ENCODE measurements around the gene PPM1A. TPM values are rescaled to one million over a fixed set of nuclear protein-coding genes. Genes with fewer than 3 reads are reported as not detected.

PPM1A gene
- total and polyA plus RNA-seq, 2 donors (not counting 3 experiments of a cell fraction or from before 2014, with no cell fraction given) = 14.1 to 33.9 TPM

- CTCF ChIA-PET = interaction anchor here (1.6 to 2.0 kb wide), 2 partner anchors 29 to 36 kb away, joined by 5 to 9 read pairs; no protein-coding TSS in a partner anchor
- H3K9ac ChIP-seq (replicated peaks; ENCODE audit: extremely low read depth, insufficient read depth, low read length) = no peak overlapping the region
- no peaks in the 10 kb centered on the region for H3K79me2 ChIP-seq (ENCODE audit: control insufficient read depth, insufficient read depth, low read length)
- no TSS peak for BruUV-seq (replicated peaks)
- H4K20me1 ChIP-seq (replicated peaks; ENCODE audit: control insufficient read depth, extremely low read depth, insufficient read depth, low read length) = no peaks in the 10 kb centered on the region
- no peak overlapping the region for H3K4me3 ChIP-seq (replicated peaks in 1 of 3; ENCODE audit: insufficient read depth in 1 of 3, low read depth in 1 of 3, low read length in 3 of 3)
- H3K4me1 ChIP-seq (ENCODE audit: control insufficient read depth, extremely low read depth, insufficient read depth, low read length) = no peaks in the 10 kb centered on the region
- TF ChIP-seq GATA2 (IDR thresholded peaks at IDR 0.05; ENCODE audit: insufficient read depth, insufficient read length, low read depth, low read length) (no peak), CTCF (IDR thresholded peaks at IDR 0.05; ENCODE audit: extremely low read depth in 1 of 2, insufficient read depth in 1 of 2, low read depth in 1 of 2, low read length in 2 of 2) (no peak), FOS (IDR thresholded peaks at IDR 0.05; ENCODE audit: borderline replicate concordance, insufficient read depth, low read length) (no peak), EZH2 (IDR thresholded peaks at IDR 0.05; ENCODE audit: borderline replicate concordance, low read depth, low read length, severe bottlenecking) (no peak), MYC (IDR thresholded peaks at IDR 0.05; ENCODE audit: low read depth, low read length) (no peak), POLR2AphosphoS5 (IDR thresholded peaks at IDR 0.05; ENCODE audit: insufficient read depth, low read depth, low read length) (no peak), POLR2A (IDR thresholded peaks at IDR 0.05; ENCODE audit: low read depth, low read length) (no peak), MAX (IDR thresholded peaks at IDR 0.05; ENCODE audit: insufficient read depth, insufficient read length) (no peak), JUN (IDR thresholded peaks at IDR 0.05; ENCODE audit: borderline replicate concordance, insufficient read depth, insufficient read length, low read depth) (no peak)
- no peak overlapping the region for H3K27ac ChIP-seq (ENCODE audit: insufficient read depth, low read depth, low read length)
- no peaks in the 10 kb centered on the region for H3K27me3 ChIP-seq (ENCODE audit: control insufficient read depth in 2 of 2, insufficient read depth in 2 of 2, low read length in 2 of 2)
- H3K9me3 ChIP-seq (replicated peaks; ENCODE audit: control insufficient read depth, insufficient read depth, low read length) = no peaks in the 10 kb centered on the region
- H3K4me2 ChIP-seq (ENCODE audit: insufficient read depth, low read length) = no peak overlapping the region
- FAIRE-seq (no peak), DNase-seq (ENCODE audit: low read depth, low spot score) (no peak)
- POLR2A ChIA-PET = no interaction called here
- H3K36me3 ChIP-seq (ENCODE audit: control insufficient read depth in 2 of 2, extremely low read depth in 1 of 2, insufficient read depth in 2 of 2, low read length in 2 of 2) = no peaks in the 10 kb centered on the region
- H2AFZ ChIP-seq (ENCODE audit: low read depth, low read length) = no peak overlapping the region
- intact Hi-C loops (cut with micrococcal nuclease) (no loop called here), dilution Hi-C loops (cut with MboI; ENCODE audit: extremely low pct_ligation_motif_present, low sequenced_read_pairs) (no loop called here)
- H3K9me1 ChIP-seq (replicated peaks; ENCODE audit: control insufficient read depth, extremely low read depth, insufficient read depth, low read length) = no peaks in the 10 kb centered on the region
Observed at GRCh38 chr14:60302663-60303062, 53.6 kb downstream of the PPM1A start.
